AG04450 (cell line): Measurements from ENCODE around the gene ZNF503. TPM values are rescaled to one million over a fixed set of nuclear protein-coding genes. Genes with fewer than 3 reads are reported as not detected.
A peak's percentile ranks its signal among the peaks of the same experiment; 100 is the strongest.

ENCODE experiments used
- CTCF ChIA-PET: fragments of 300-600, 350-600 bp; formaldehyde crosslinking; extraction: SDS; loops from one replicate; lab custom pipeline; 2022; ENCODE audit warnings: antibody characterized with exemption, inconsistent platforms; lab: Charles Lee
- POLR2A ChIA-PET: fragments of 350-600 bp; formaldehyde crosslinking; extraction: SDS; loops from one replicate; lab custom pipeline; 2021; ENCODE audit warnings: antibody characterized with exemption, inconsistent platforms; lab: Yijun Ruan, JAX
- DNase-seq: peaks from one replicate; pipeline ENCODE4 v3.0.0-alpha.2; 2011; ENCODE audit warnings: low read depth, low spot score
- H3K27ac ChIP-seq: one replicate; pipeline ENCODE4 v1.5.1; 2012; ENCODE audit warnings: low read depth, low read length, control low read depth
- H3K27me3 ChIP-seq: one replicate; pipeline ENCODE4 v1.6.0; 2012; ENCODE audit warnings: low read length; ENCODE audit not compliant: control insufficient read depth, insufficient read depth
- H3K4me3 ChIP-seq: 2 replicates; pipeline ENCODE4 v1.5.1; 2011; ENCODE audit warnings: mild to moderate bottlenecking, low read depth, low read length, control low read depth
- H3K9me3 ChIP-seq: 2 replicates; pipeline ENCODE4 v1.5.1; 2012; ENCODE audit warnings: low read length; ENCODE audit not compliant: control insufficient read depth, insufficient read depth
- CTCF ChIP-seq: IDR thresholded peaks from 2 replicates; pipeline ENCODE4 v1.5.1; 2011; ENCODE audit warnings: low read depth, low read length, control low read depth, inconsistent platforms
- polyA minus RNA-seq: library from RNA; depleted of rRNA, polyadenylated mRNA; stranded (reverse); fragments of >200 nt; gene quantifications from 2 replicates; pipeline ENCODE4 v1.2.3, GENCODE V29; 2011; rRNA and poly(A)+ RNA removed
- polyA plus RNA-seq: library from polyadenylated mRNA; depleted of rRNA; stranded (reverse); fragments of >200 nt; gene quantifications from 2 replicates; pipeline ENCODE4 v1.2.3, GENCODE V29; 2011; rRNA removed

ZNF503 gene, protein sequence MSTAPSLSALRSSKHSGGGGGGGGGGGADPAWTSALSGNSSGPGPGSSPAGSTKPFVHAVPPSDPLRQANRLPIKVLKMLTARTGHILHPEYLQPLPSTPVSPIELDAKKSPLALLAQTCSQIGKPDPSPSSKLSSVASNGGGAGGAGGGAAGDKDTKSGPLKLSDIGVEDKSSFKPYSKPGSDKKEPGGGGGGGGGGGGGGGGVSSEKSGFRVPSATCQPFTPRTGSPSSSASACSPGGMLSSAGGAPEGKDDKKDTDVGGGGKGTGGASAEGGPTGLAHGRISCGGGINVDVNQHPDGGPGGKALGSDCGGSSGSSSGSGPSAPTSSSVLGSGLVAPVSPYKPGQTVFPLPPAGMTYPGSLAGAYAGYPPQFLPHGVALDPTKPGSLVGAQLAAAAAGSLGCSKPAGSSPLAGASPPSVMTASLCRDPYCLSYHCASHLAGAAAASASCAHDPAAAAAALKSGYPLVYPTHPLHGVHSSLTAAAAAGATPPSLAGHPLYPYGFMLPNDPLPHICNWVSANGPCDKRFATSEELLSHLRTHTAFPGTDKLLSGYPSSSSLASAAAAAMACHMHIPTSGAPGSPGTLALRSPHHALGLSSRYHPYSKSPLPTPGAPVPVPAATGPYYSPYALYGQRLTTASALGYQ
- polyA plus RNA-seq, result 2.5 and 3.3 TPM in 2 replicates
- 1.8 and 1.9 TPM in 2 replicates for polyA minus RNA-seq

DNA sequence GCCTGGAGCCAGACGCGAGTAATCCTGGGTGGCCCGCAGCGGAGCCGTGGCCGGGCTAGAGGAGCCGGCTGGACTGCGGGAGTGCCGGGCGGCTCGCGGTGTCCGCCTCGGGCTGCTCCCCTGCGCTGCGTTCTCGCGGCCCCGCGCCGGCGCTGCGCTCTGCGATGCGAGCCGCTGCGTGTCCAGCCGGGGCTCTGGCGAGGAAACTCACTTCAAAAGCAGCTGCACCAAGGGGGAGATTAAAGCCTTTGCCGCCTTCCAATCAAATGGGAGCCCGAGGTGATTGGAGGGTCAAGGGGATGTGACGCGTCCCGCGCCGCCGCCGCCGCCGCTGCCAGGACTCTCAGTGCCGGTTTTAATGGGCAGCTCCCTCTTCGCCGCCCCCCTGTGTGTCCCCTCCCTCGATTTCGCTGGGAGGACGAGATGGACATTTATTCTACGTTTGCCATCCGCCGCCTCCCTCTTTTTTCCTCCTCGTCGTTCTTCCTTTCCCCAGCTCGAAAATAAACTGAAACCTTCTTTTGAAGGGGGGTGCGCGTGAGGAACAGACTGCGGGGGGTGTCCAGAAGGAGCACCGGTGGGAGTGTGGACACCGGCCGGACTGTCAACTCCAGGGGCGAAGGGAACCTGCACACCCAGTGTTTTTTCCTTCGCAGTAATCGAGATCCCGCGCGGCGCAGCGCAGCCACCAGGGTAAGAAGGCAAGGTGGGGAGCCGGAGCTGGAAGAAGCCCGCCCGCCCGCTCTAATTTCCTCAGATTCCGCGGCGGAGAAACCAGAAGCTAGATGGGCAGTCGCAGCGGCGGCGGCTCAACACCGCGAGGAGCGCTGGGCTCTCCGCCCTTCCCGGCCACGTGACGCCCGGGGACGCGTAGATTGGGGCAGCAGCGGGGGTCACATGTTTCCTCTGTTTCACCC, at the start of gene ZNF503:
Gene ZNF503, minus strand, starts transcription at position 196 of the 917 bp plus-strand sequence. CDS start 345 bp downstream, outside the sequence.
- Histone ChIP-seq H3K4me3 (peak within 1 kb of the TSS; percentile 100), H3K9me3 (peaks cover 22% of the 10 kb centered on the region), H3K27ac (peak within 1 kb of the TSS; percentile 93), H3K27me3 (peaks cover 38% of the 10 kb centered on the region)
- peak; percentile 95 for DNase-seq
- CTCF ChIA-PET, result interaction anchor here (1.1 to 3.9 kb wide), 3 partner anchors 635 to 1604 kb away, joined by 4 to 13 read pairs (median 5); no protein-coding TSS in a partner anchor
- POLR2A ChIA-PET, result interaction anchor here (0.6 to 2.3 kb wide), 17 partner anchors 10 to 1603 kb away, joined by 3 to 24 read pairs (median 4); no protein-coding TSS in a partner anchor
- TF ChIP-seq CTCF, result no peak; the same call in 1 of the 2 replicates

DNA sequence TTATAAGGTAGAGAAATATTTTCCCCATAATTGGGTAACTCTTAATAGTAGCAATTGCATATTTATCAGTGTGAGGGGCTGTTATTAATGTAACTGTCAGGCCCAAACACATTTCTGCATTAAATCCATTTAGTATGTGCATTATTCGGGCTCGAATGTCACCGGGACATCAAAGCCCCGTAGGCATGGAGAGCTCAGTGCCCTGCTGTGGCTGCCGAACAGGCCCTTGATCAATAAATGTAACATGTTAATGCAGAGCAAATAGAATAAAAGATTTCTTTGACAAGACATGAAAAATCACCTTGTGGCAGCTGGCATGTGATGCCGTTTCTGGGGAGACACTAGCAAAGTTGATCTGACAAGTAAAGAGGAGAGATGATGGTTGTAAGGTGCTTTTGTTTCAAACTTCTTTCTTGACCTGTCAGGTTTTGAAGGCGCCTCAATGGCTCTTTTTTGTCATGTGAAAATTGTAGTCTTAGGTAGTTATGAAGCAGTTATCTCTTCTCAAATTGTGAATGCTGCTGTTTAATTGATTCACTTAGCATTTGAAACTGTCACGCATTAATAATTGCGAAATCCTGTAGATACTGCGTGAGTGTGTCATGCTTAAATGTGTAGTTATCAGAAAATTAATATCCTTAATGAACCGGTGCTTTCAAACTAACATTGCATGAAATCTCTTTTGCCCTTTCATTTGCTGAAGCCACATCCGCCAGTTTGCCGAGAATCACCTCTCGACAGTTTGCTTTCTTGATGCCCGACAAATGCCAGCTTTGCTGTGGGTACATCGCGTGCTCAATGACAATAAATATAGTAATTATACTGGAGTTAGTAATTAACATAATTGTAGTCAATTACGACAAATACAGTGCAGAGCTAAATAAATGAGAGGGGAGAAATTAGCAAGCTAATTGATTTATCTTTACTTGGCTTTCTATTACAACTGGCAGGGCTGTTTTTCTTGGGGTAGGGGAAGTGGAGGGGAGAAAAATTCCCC, 49.4 kb upstream of the ZNF503 start:
- Histone ChIP-seq H3K4me3 (no peak overlapping the region), H3K9me3 (no peaks in the 10 kb centered on the region), H3K27ac (no peak overlapping the region), H3K27me3 (peaks cover 9% of the 10 kb centered on the region)
- ChIA-PET CTCF (no interaction called here), POLR2A (no interaction called here)
- no peak for TF ChIP-seq CTCF
- DNase-seq, result no peak

DNA sequence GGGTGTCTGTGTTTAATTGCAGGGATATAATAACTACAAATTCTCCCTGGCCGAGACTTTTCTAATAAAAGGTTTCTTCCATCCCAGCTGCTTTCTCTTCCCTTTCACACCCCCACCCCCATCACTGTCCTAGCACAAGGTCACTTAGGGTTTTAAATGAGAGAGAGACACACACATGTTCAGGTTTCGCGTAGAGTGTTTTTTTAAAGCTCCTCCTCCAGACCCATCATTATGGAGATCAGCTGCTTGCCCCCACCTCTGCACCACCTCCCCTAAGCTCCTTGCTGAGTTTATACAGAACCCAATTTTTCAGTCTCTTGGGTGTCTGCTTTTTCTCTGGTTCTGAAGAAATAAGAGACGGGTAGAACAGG, 48.5 kb upstream of the ZNF503 start:
- no peak for DNase-seq
- Histone ChIP-seq H3K9me3 (no peaks in the 10 kb centered on the region), H3K4me3 (no peak overlapping the region), H3K27ac (no peak overlapping the region), H3K27me3 (peaks cover 9% of the 10 kb centered on the region)
- CTCF ChIA-PET, result no interaction called here
- POLR2A ChIA-PET, result no interaction called here
- no peak for TF ChIP-seq CTCF

GRCh38 chr10:75449382-75450074, 48.0 kb upstream of the ZNF503 start:
- CTCF ChIA-PET, result interaction anchor here (0.7 kb wide), 2 partner anchors 401 to 578 kb away, joined by 3 to 6 read pairs; no protein-coding TSS in a partner anchor
- Histone ChIP-seq H3K27ac (no peak overlapping the region), H3K4me3 (no peak overlapping the region), H3K27me3 (peaks cover 9% of the 10 kb centered on the region), H3K9me3 (no peaks in the 10 kb centered on the region)
- POLR2A ChIA-PET, result no interaction called here
- DNase-seq, result no peak
- TF ChIP-seq CTCF, result no peak
